Adrenal gland (tissue), 12 donors: Measurements from ENCODE around the gene RPTOR. TPM values are rescaled to one million over a fixed set of nuclear protein-coding genes. Genes with fewer than 3 reads are reported as not detected.

Experiments
- DNase-seq, 7 donors: peaks; one replicate each; pipeline ENCODE4 v3.0.0-alpha.2; 2019 to 2020
- H3K27ac ChIP-seq, 5 donors: fragments of 200-600 bp; sonication (generic) in 4 of 5; 1 replicate in 3 of 5; 2 replicates in 2 of 5; pipeline versions ENCODE4 v1.5.1 to v1.8.0; 2016 to 2020; ENCODE audit warnings: mild to moderate bottlenecking in 1 of 5
- H3K27me3 ChIP-seq: fragments of 200-600 bp; 2 replicates; pipeline ENCODE4 v1.8.0; 2021
- H3K36me3 ChIP-seq, 2 donors: fragments of 200-600 bp; replicated peaks in 1 of 2; 1 replicate in 1 of 2; 2 replicates in 1 of 2; pipeline versions ENCODE4 v1.5.1 to v1.8.0; 2018 to 2022
- H3K4me1 ChIP-seq, 2 donors: fragments of 200-600 bp; replicated peaks in 1 of 2; 1 replicate in 1 of 2; 2 replicates in 1 of 2; pipeline versions ENCODE4 v1.5.1 to v1.8.0; 2018 to 2021
- H3K4me3 ChIP-seq, 4 donors: fragments of 200-600 bp; sonication (generic) in 3 of 4; one replicate each; pipeline ENCODE4 v1.5.1; 2016 to 2018
- H3K9me3 ChIP-seq, 3 donors: fragments of 200-600 bp; sonication (generic) in 1 of 3; replicated peaks in 1 of 3; 1 replicate in 2 of 3; 2 replicates in 1 of 3; pipeline versions ENCODE4 v1.5.1 to v1.8.0; 2016 to 2021
- CTCF ChIP-seq, 6 experiments: fragments of 450-650 bp in 4 of 6; fragments of 200-600 bp in 2 of 6; sonication (generic) in 1 of 6; IDR thresholded peaks; 1 replicate in 5 of 6; 2 replicates in 1 of 6; pipeline versions ENCODE4 v1.5.1 to v1.8.0; 2016 to 2021; ENCODE audit warnings: antibody characterized with exemption in 6 of 6, mild to moderate bottlenecking in 2 of 6, moderate library complexity in 1 of 6
- POLR2A ChIP-seq, 2 donors: fragments of 450-650 bp; IDR thresholded peaks; one replicate each; pipeline ENCODE4 v1.6.1; 2017; ENCODE audit warnings: antibody characterized with exemption in 2 of 2, mild to moderate bottlenecking in 2 of 2, moderate library complexity in 1 of 2
- WGBS, 4 donors: extraction: QIAGEN DNeasy Blood & Tissue Kit in 2 of 4; methylation state at CpG; one replicate each; pipeline versions ENCODE4 v1.1.5 to v1.1.7; 2013 to 2017; 5-methylcytosine and 5-hydroxymethylcytosine counted together
- intact Hi-C, 2 donors: fragments of 100-400 bp; cut with DNase I; formaldehyde crosslinking; loops; one replicate each; pipeline versions ENCODE4 v1.14.1 to v1.15.0; 2022 to 2023
- polyA plus RNA-seq, 3 donors: library from polyadenylated mRNA; stranded (reverse); fragments of 200-250 nt in 2 of 3; fragments of 350-450 nt in 1 of 3; fragmentation: Illumina TruSeq in 1 of 3; extraction: RNeasy Lipid Tissue Mini Kit (QIAGEN cat#74804) in 1 of 3; gene quantifications; one replicate each; pipeline ENCODE4 v1.2.3, GENCODE V29; 2013 to 2014
- total RNA-seq, 9 donors: library from RNA; depleted of rRNA in 4 of 9; stranded (reverse); fragments of >200 nt in 4 of 9; fragments of 120-200 nt in 1 of 9; fragmentation: NEBNext Ultra II Directional in 1 of 9; extraction: Animal tissue kit (Norgen Biotek cat#: 25700) in 1 of 9; gene quantifications; one replicate each; pipeline versions ENCODE4 v1.1.0 to v1.2.4, GENCODE V29; 2013 to 2023
- donor health status: healthy with polysubstance abuse.
- donor health status: Bipolar disorder and iron deficiency.
- donor health status: DM: yes; HTN: yes; CAD: no.
- donor health status: DM: no; HTN: no; CAD: no.
- donor health status: DM: no; HTN: no; CAD: no.
- donor health status: DM: yes; HTN: yes; CAD: no.

Gene RPTOR
- total and polyA plus RNA-seq, 12 donors: 9.7 to 53.3 (median 29.7) TPM

GRCh38 chr17:80876950-80877728 is 332.5 kb downstream of the RPTOR start:
- peaks cover 0 to 19% of the 10 kb centered on the region in 2 donors for H3K4me1 ChIP-seq
- TF ChIP-seq POLR2A (IDR thresholded peaks at IDR 0.05): no peak
- TF ChIP-seq CTCF (IDR thresholded peaks at IDR 0.05): no peak
- intact Hi-C loops: loop anchor here in 1 of 2 donors (10.0 kb wide), 1 partner anchor 208 kb away; no protein-coding TSS in a partner anchor
- peak in 2 of 7 donors; percentile 2 to 11 for DNase-seq
- H3K27ac ChIP-seq: no peak overlapping the region
- WGBS, 4 donors: 85 to 94% (median 90%) methylated on average over 18 to 32 of the region's 32 CpGs
- H3K36me3 ChIP-seq: peaks cover 0 to 9% of the 10 kb centered on the region in 2 donors
- no peak overlapping the region for H3K4me3 ChIP-seq
- no peaks in the 10 kb centered on the region for H3K27me3 ChIP-seq
- H3K9me3 ChIP-seq: no peaks in the 10 kb centered on the region

DNA sequence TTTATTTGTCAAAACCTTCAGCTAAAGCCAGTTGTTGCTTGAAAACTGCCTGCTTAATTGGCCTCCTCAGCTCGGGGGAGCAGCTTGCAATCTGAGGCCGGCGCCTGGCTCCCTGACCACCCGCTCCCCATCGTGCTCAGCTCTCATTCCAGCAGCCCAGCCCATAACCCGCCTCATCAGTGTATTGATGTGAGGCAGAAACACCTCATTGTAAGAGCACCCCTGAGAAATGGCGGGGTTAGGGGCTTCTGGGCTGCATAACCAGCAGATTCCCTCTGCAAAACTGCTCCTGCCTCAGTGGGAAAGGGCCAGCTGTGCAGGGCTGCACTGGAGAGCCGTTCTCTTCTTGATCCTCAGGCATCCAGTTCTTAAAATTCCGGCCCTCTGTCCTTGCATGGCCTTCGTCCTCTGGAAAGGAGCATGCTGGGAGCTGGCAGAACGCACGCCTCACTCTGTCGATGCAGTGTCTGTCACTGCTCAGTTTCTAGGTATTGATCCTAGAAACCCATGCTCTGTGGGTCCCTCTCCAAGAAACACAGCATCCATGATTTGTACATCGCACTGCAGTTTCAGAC is 333.2 kb downstream of the RPTOR start:
- 89 to 93% (median 91%) methylated on average over 13 to 14 of the region's 14 CpGs for WGBS, 4 donors
- peak in 1 of 7 donors; percentile 8 for DNase-seq
- H3K9me3 ChIP-seq: no peaks in the 10 kb centered on the region
- intact Hi-C loops: loop anchor here in 1 of 2 donors (10.0 kb wide), 1 partner anchor 207 kb away; no protein-coding TSS in a partner anchor
- H3K27me3 ChIP-seq: no peaks in the 10 kb centered on the region
- H3K4me1 ChIP-seq: peaks cover 0 to 12% of the 10 kb centered on the region in 2 donors
- no peak overlapping the region for H3K4me3 ChIP-seq
- TF ChIP-seq CTCF (IDR thresholded peaks at IDR 0.05) (no peak), POLR2A (IDR thresholded peaks at IDR 0.05) (no peak)
- H3K36me3 ChIP-seq: peaks cover 0 to 14% of the 10 kb centered on the region in 2 donors
- H3K27ac ChIP-seq: no peak overlapping the region

DNA sequence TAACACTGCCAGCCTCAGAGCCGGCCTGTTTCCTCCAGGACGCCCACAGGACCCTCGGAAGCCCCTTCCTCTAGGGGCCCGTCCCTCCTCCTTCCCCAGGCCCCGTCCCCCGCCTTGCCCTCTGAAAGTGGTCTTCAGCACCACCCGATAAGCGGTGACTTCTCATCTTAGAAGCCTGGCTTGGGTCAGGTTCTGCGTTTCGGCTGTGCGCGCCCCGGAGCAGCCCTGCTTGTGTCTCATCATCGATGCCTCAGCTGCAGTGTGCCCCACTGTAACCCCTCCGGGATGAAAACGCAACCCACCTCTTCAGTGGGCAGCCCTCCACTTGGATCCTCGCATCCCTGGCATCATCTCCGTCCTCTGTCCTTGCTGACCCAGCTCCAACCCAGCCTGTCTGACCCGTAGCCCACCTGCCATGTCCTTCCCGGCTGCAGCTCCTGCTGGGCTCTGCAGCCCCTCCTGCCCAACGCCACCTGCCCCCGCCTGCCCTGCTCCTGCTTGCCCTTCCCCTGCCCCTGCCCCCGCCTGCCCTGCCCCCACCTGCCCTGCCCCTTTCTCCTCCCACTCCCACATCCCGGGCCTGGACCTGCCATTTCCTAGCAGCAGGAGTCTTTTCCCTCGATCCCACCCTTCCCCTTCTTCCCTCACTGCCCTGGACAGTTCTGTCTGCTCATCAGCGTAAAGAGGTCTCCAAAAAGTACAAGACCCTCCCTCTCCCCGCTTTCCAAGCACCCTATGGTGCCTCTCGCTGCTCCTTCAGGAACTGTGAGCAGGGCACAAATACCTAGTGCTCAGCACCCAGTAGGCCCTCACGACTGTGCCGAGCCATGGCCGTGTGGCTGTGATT is 334.5 kb downstream of the RPTOR start:
- TF ChIP-seq POLR2A (IDR thresholded peaks at IDR 0.05): no peak
- peak in 2 of 7 donors; percentile 5 for DNase-seq
- Histone ChIP-seq H3K27me3 (no peaks in the 10 kb centered on the region), H3K9me3 (no peaks in the 10 kb centered on the region), H3K36me3 (peaks cover 0 to 25% of the 10 kb centered on the region in 2 donors), H3K27ac (no peak overlapping the region), H3K4me3 (no peak overlapping the region), H3K4me1 (no peaks in the 10 kb centered on the region)
- intact Hi-C loops: loop anchor here in 1 of 2 donors (10.0 kb wide), 1 partner anchor 206 kb away; no protein-coding TSS in a partner anchor
- WGBS, 4 donors: 90 to 95% (median 90%) methylated on average over 27 to 31 of the region's 31 CpGs

DNA sequence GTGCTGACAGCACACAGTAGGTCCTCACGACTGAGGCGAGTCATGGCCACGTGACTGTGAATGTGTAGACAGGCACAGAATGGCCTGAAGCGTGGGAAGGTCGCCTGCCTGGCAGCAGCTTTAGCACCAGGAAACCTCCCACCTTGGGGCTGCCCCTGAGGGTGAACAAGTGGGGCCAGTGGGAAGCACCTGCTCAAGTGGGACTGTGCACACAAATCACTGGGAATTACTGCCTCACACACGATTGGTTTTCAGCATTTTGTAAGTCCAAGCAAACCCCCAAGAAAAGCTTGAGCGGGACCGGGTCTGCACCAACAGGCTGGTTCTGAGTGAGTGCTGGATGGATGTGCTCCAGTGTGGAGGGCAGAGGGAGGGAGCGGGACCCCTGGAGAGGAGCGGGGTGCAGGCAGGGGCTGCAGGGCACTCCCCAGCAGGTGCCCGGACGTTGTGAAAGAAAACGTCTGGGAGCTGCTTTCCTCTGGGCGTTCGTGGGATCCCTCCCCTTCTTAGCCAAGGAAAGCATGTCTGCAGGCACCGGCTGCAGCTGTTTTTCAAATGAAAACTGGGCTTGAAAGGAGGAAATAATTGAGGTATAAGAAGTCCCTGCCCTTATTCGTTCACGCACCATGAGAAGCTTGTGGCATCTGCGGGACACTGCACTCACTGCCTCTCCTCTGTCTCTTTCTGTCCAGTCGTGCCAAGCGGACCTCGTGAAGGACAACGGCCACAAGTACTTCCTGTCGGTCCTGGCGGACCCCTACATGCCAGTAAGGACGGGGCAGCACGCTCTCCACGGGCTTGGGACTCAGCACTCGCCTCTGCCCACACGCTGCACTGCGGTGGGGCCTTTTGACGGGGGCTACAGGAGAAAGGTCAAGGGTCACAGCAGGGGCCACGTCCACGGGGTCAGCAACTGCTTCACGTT is 335.3 kb downstream of the RPTOR start:
- no peak for TF ChIP-seq POLR2A (IDR thresholded peaks at IDR 0.05)
- TF ChIP-seq CTCF (IDR thresholded peaks at IDR 0.05): no peak
- H3K4me1 ChIP-seq: no peaks in the 10 kb centered on the region
- intact Hi-C loops: loop anchor here in 1 of 2 donors (10.0 kb wide), 1 partner anchor 205 kb away; no protein-coding TSS in a partner anchor
- DNase-seq: peak in 1 of 7 donors; percentile 2
- no peak overlapping the region for H3K4me3 ChIP-seq
- no peak overlapping the region for H3K27ac ChIP-seq
- 82 to 85% (median 84%) methylated on average over 34 to 35 of the region's 35 CpGs for WGBS, 4 donors
- no peaks in the 10 kb centered on the region for H3K9me3 ChIP-seq
- H3K36me3 ChIP-seq: peaks cover 0 to 33% of the 10 kb centered on the region in 2 donors
- H3K27me3 ChIP-seq: no peaks in the 10 kb centered on the region
